Large intestine (tissue), 3 donors: ENCODE measurements around the gene ARHGAP44. TPM values are rescaled to one million over a fixed set of nuclear protein-coding genes. Genes with fewer than 3 reads are reported as not detected.
A peak's percentile ranks its signal among the peaks of the same experiment; 100 is the strongest.

Experiments used
- DNase-seq, 2 donors: peaks; one replicate each; pipeline versions ENCODE4 v3.0.0 to v3.0.0-alpha.2; 2013
- H3K27ac ChIP-seq: one replicate; pipeline ENCODE4 v1.5.1; 2013; ENCODE audit warnings: low read length
- H3K27me3 ChIP-seq: 2 replicates; pipeline ENCODE4 v1.6.1; 2013; ENCODE audit warnings: low read length; ENCODE audit not compliant: control insufficient read depth, insufficient read depth
- H3K36me3 ChIP-seq: 2 replicates; pipeline ENCODE4 v1.6.1; 2013; ENCODE audit warnings: low read length; ENCODE audit not compliant: control insufficient read depth, insufficient read depth
- H3K4me1 ChIP-seq: one replicate; pipeline ENCODE4 v1.6.1; 2013; ENCODE audit warnings: low read length; ENCODE audit not compliant: control insufficient read depth, insufficient read depth
- H3K4me3 ChIP-seq: one replicate; pipeline ENCODE4 v1.5.1; 2013; ENCODE audit warnings: low read length
- H3K9me3 ChIP-seq: one replicate; pipeline ENCODE4 v1.6.1; 2013; ENCODE audit warnings: mild to moderate bottlenecking, low read depth, low read length, moderate library complexity; ENCODE audit not compliant: control insufficient read depth
- WGBS: methylation state at CpG from one replicate; pipeline ENCODE4 v1.1.5; 2013; ENCODE audit warnings: low lambda C conversion rate; ENCODE audit not compliant: insufficient coverage; 5-methylcytosine and 5-hydroxymethylcytosine counted together
- polyA plus RNA-seq: library from polyadenylated mRNA; unstranded; fragments of 120-200 nt; gene quantifications from one replicate; pipeline ENCODE4 v1.2.1, GENCODE V29; 2013

The ARHGAP44 gene
- polyA plus RNA-seq, 1 donor = 3.2 TPM

- Histone ChIP-seq H3K36me3 (no peaks in the 10 kb centered on the region), H3K27me3 (no peaks in the 10 kb centered on the region), H3K4me3 (no peak overlapping the region), H3K4me1 (no peaks in the 10 kb centered on the region), H3K9me3 (no peaks in the 10 kb centered on the region), H3K27ac (no peak overlapping the region)
- DNase-seq = no peak
- 100% methylated on average over 3 of the region's 6 CpGs for WGBS
Measured at GRCh38 chr17:12769981-12770380, 19.3 kb upstream of the ARHGAP44 start.

GRCh38 chr17:12773153-12773552 is 16.1 kb upstream of the ARHGAP44 start:
- 100% methylated on average over 1 of the region's 1 CpG for WGBS

DNA sequence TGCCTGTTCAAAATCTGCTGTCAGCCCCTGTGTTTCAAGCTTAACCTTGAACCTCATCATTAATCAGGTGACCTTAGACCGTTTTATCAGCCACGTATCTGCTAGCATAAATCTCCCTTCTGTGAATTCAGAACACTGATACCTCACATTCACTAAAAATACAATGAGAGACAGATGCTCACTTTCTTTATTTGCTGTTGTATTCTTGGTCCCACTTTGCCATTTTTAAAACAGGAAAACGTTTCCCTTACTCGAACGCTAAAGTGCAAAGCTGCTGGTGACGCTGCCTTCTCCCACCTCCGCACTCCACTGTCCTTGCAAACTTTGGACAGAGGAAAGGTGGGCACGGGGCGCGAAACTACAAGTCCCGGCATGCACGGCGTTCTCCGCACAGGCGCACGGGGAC is 220 bp upstream of the ARHGAP44 start:
- 0% methylated on average over 1 of the region's 16 CpGs for WGBS
- Histone ChIP-seq H3K4me3 (peak overlapping the region; percentile 4), H3K27ac (no peak overlapping the region), H3K27me3 (peaks cover 14% of the 10 kb centered on the region), H3K4me1 (peaks cover 6% of the 10 kb centered on the region), H3K9me3 (no peaks in the 10 kb centered on the region), H3K36me3 (no peaks in the 10 kb centered on the region)
- DNase-seq = peak in 1 of 2 donors; percentile 47

More at GRCh38 chr17:12773153-12773552, 16.1 kb upstream of the ARHGAP44 start:
- no peak overlapping the region for H3K4me3 ChIP-seq
- no peaks in the 10 kb centered on the region for H3K36me3 ChIP-seq
- no peak overlapping the region for H3K27ac ChIP-seq
- no peaks in the 10 kb centered on the region for H3K27me3 ChIP-seq
- no peaks in the 10 kb centered on the region for H3K9me3 ChIP-seq
- H3K4me1 ChIP-seq = no peaks in the 10 kb centered on the region
- DNase-seq = no peak

DNA sequence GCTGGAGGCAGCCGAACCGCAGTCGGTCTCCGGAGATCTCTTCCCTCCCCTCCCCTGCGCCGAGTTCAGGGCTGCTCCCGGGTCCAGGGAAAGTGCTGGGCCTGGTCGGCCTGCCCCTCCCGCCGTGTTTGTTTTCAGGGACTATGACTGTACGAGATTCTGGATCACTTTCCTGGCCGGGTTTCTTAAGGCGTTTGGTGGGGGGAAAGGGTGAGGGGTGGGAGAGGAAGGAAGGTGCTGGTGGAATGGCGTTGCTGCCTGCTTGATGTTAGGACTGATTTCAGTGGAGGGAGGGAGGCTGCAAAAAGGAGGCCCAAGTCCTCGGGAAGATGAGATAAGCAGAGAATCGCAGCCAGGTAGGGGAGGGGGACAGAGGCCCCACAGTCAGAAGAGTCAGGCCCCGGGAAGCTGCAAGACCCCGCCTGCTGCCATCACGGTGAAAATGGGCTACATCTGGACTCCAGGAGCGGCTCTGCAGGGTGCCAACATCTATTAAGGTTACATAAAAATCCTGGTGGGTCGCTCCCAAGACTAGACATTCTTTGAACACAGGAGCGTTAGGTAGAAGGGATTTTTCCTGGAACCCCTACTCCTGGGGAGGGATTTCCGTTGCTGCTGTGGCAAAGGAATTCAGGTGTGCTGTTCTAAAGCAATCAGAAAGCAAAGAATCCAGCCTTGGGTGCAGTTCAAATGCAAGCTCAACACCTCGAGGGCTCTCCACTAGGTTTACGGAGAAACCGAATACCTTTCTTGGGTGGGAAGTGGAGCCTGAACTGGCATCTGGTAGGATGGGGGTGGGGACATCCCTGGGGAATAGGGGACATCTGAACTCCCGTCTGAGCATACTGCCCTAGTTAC is 1.2 kb downstream of the ARHGAP44 start:
- WGBS = 80% methylated on average over 1 of the region's 27 CpGs
- H3K27ac ChIP-seq = no peak overlapping the region
- H3K9me3 ChIP-seq = no peaks in the 10 kb centered on the region
- H3K27me3 ChIP-seq = peaks cover 14% of the 10 kb centered on the region
- no peaks in the 10 kb centered on the region for H3K36me3 ChIP-seq
- DNase-seq = peak in 1 of 2 donors; percentile 11
- peaks cover 6% of the 10 kb centered on the region for H3K4me1 ChIP-seq
- peak overlapping the region; percentile 44 for H3K4me3 ChIP-seq

DNA sequence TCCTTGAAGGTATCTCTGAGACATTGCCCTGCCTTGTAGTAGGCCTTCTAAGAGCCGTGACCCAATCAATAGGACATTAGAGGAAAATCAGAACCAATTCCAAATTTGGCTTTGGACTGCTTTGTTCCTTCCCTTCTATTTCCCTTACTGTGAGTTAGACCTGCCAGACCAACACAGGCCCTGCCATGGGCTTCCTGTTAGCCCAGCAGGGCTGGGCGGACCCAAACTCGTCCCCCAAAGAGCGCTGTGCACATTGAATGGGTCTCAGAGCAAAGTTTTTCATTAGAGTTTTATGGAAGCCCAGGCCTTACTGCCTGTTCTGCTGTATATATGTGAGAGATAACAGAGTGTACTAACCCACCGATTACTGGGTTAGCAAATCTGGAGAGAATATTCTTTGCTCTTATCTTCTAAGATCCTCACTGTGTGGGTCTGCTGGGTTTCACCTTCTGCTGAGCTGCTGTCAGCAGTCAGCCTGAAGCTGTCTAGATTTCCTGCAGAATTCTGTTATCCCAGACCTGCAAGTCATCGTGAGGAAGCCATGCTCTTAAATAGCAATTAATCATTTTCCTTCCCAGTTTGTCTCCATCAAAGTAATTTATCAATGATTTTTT is 5.7 kb downstream of the ARHGAP44 start:
- DNase-seq = no peak
- Histone ChIP-seq H3K36me3 (no peaks in the 10 kb centered on the region), H3K4me3 (no peak overlapping the region), H3K4me1 (peaks cover 5% of the 10 kb centered on the region), H3K27me3 (peaks cover 9% of the 10 kb centered on the region), H3K9me3 (no peaks in the 10 kb centered on the region), H3K27ac (no peak overlapping the region)
- whole genome bisulfite sequencing = 80% methylated on average over 1 of the region's 6 CpGs

GRCh38 chr17:12800855-12801365 is 11.6 kb downstream of the ARHGAP44 start:
- H3K36me3 ChIP-seq = no peaks in the 10 kb centered on the region

GRCh38 chr17:12806630-12807029 is 17.3 kb downstream of the ARHGAP44 start:
- no peak for DNase-seq
- Histone ChIP-seq H3K9me3 (no peaks in the 10 kb centered on the region), H3K4me3 (no peak overlapping the region), H3K27me3 (no peaks in the 10 kb centered on the region), H3K27ac (no peak overlapping the region), H3K36me3 (no peaks in the 10 kb centered on the region), H3K4me1 (no peaks in the 10 kb centered on the region)
- WGBS = 100% methylated on average over 1 of the region's 1 CpG

More at GRCh38 chr17:12800855-12801365, 11.6 kb downstream of the ARHGAP44 start:
- WGBS = 33% methylated on average over 1 of the region's 3 CpGs
- no peak overlapping the region for H3K27ac ChIP-seq
- H3K9me3 ChIP-seq = no peaks in the 10 kb centered on the region
- no peaks in the 10 kb centered on the region for H3K4me1 ChIP-seq
- H3K4me3 ChIP-seq = no peak overlapping the region
- DNase-seq = no peak
- no peaks in the 10 kb centered on the region for H3K27me3 ChIP-seq

DNA sequence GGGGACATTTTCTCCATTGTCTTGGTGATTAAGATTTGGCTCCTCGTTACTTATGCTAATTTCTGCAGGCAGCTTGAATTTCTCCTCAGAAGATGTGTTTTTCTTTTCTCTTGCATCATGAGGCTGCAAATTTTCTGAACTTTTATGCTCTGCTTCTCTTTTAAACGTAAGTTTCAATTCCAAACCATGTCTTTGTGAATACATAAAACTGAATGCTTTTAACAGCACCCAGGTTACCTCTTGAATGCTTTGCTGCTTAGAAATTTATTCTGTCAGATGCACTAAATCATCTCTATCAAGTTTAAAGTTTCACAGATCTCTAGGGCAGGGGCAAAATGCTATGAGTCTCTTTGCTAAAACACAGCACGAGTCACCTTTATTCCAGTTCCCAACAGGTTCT is 19.4 kb downstream of the ARHGAP44 start:
- Histone ChIP-seq H3K4me1 (no peaks in the 10 kb centered on the region), H3K27me3 (no peaks in the 10 kb centered on the region), H3K9me3 (no peaks in the 10 kb centered on the region), H3K27ac (no peak overlapping the region), H3K36me3 (no peaks in the 10 kb centered on the region), H3K4me3 (no peak overlapping the region)
- DNase-seq = no peak
- WGBS = 82% methylated on average over 2 of the region's 3 CpGs

DNA sequence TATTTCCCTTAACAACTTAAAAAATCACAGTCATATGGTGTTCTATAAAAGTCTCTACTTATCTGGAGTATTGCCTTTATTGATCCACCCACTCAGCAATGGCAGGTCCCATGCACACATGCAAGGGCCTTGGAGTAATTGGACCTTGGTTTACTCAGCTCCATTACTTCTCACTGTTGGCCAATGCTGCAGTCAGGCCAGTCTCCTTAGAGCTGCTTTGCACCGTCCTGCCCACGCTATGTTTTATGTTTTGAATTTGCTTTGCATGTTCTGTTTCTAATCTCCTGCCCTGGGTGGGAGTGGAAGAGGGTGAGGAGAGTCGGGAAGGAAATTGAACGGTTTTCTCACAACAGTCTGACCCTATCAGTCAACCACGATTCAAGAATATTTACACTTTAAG is 23.6 kb downstream of the ARHGAP44 start:
- Histone ChIP-seq H3K27me3 (no peaks in the 10 kb centered on the region), H3K36me3 (no peaks in the 10 kb centered on the region), H3K4me1 (no peaks in the 10 kb centered on the region), H3K27ac (no peak overlapping the region), H3K4me3 (no peak overlapping the region), H3K9me3 (no peaks in the 10 kb centered on the region)
- WGBS = 26% methylated on average over 2 of the region's 5 CpGs
- DNase-seq = no peak

- no peak overlapping the region for H3K4me3 ChIP-seq
- no peaks in the 10 kb centered on the region for H3K9me3 ChIP-seq
- 75% methylated on average over 3 of the region's 9 CpGs for WGBS
- no peaks in the 10 kb centered on the region for H3K36me3 ChIP-seq
- H3K27ac ChIP-seq = no peak overlapping the region
- no peaks in the 10 kb centered on the region for H3K4me1 ChIP-seq
- DNase-seq = no peak
- no peaks in the 10 kb centered on the region for H3K27me3 ChIP-seq
Measured at GRCh38 chr17:12813664-12814063, 24.4 kb downstream of the ARHGAP44 start.
